Natural killer cell treated with Interleukin-12 subunit alpha and Interleukin-12 subunit beta and Interleukin-15 and Interleukin-18, amount 100 ng/mL, for 72 hours (primary cell): ENCODE data around the gene HPCAL1. TPM values are rescaled to one million over a fixed set of nuclear protein-coding genes. Genes with fewer than 3 reads are reported as not detected.
"Not testable (repeated sequence)": the region's sequence is repeated elsewhere in the genome, so short reads cannot be mapped to it uniquely, and the experiment has no call there.

Experiments used
- ATAC-seq, 2 donors: fragments of 150-1000 bp; cut with Tn5 transposase in 1 of 2; sonication (Bioruptor Pico), chemical (Tn5 transposase) in 1 of 2; 2 replicates each; pipeline ENCODE4 v1.10.0; 2021
- DNase-seq: peaks from one replicate; pipeline ENCODE4 v3.0.0; 2022; ENCODE audit warnings: low spot score
- H3K27ac Mint-ChIP-seq, 2 donors: 1 replicate in 1 of 2; 2 replicates in 1 of 2; pipeline ENCODE4 v1.8.0; 2022; ENCODE audit warnings: mixed read lengths in 2 of 2, mild to moderate bottlenecking in 1 of 2, moderate library complexity in 1 of 2
- H3K27me3 Mint-ChIP-seq, 2 donors: 1 replicate in 1 of 2; 2 replicates in 1 of 2; pipeline ENCODE4 v1.8.0; 2022; ENCODE audit warnings: mixed read lengths in 2 of 2
- H3K36me3 Mint-ChIP-seq: one replicate; pipeline ENCODE4 v1.8.0; 2022; ENCODE audit warnings: mixed read lengths
- H3K4me1 Mint-ChIP-seq, 2 donors: 1 replicate in 1 of 2; 2 replicates in 1 of 2; pipeline ENCODE4 v1.8.0; 2022; ENCODE audit warnings: low read depth in 2 of 2, mixed read lengths in 2 of 2, mild to moderate bottlenecking in 1 of 2
- H3K4me3 Mint-ChIP-seq: one replicate; pipeline ENCODE4 v1.8.0; 2022; ENCODE audit warnings: mixed read lengths
- H3K9me3 Mint-ChIP-seq: 2 replicates; pipeline ENCODE4 v1.8.0; 2022; ENCODE audit warnings: mixed read lengths
- total RNA-seq, 2 donors: library from RNA; stranded (reverse); gene quantifications; one replicate each; pipeline ENCODE4 v1.2.3, GENCODE V29; 2022

HPCAL1 gene
- total RNA-seq, 2 donors from 2014 or later = 13.8 to 19.0 TPM

DNA sequence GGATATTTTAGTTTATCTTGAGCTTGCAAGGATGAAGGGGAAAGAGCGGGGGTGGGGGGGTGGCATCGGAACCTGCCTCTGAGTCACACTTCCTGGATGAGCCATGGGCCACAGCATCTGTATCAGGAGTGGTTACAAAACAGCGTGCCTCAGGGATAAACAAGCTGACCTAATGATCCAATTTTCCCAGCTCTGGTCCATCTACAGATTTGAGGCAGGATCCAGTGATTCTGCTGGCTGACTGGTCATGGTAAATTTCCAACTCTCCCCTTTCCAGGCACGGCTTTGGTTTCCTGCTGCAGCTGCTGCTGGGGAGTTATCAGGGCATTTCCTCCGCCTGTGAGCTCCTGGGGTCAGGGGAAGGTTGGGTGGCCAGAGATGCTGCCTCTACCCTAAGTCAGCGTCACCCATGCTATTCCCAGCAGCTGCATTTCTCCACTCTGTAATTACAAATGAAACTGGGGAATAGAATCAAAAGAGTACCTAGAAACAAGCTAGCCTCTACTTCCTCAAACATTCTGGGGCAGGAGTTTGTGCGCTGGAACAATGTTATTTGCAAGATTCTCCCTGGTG, 4.7 kb upstream of the HPCAL1 start:
- H3K27me3 Mint-ChIP-seq = no peaks in the 10 kb centered on the region
- ATAC-seq (no peak), DNase-seq (no peak)
- H3K4me1 Mint-ChIP-seq = peaks cover 18 to 22% of the 10 kb centered on the region in 2 donors
- H3K9me3 Mint-ChIP-seq = no peaks in the 10 kb centered on the region
- H3K36me3 Mint-ChIP-seq = no peaks in the 10 kb centered on the region
- H3K4me3 Mint-ChIP-seq = peak overlapping the region; percentile 44
- peak overlapping the region; percentile 51 to 86 for H3K27ac Mint-ChIP-seq

DNA sequence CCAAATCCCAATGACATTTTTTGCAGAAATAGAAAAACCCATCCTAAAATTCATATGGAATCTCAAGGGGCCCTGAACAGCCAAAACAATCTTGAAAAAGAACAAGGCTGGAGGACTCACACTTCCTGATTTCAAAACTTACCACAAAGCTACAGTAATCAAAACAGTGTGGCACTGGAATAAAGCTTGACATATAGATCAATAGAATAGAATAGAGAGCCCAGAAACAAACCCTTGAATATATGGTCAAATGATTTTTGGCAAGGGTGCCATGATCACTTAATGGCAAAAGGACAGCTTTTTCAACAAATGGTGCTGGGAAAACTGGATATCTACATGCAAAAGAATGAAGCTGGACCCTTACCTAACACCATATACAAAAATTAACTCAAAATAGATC, 3.9 kb upstream of the HPCAL1 start:
- DNase-seq, H3K36me3 Mint-ChIP-seq, H3K27me3 Mint-ChIP-seq, H3K9me3 Mint-ChIP-seq, H3K4me3 Mint-ChIP-seq, ATAC-seq: not testable (repeated sequence)
- Mint-ChIP-seq H3K27ac (peak overlapping the region; percentile 51 to 86), H3K4me1 (peaks cover 22 to 26% of the 10 kb centered on the region in 2 donors)

DNA sequence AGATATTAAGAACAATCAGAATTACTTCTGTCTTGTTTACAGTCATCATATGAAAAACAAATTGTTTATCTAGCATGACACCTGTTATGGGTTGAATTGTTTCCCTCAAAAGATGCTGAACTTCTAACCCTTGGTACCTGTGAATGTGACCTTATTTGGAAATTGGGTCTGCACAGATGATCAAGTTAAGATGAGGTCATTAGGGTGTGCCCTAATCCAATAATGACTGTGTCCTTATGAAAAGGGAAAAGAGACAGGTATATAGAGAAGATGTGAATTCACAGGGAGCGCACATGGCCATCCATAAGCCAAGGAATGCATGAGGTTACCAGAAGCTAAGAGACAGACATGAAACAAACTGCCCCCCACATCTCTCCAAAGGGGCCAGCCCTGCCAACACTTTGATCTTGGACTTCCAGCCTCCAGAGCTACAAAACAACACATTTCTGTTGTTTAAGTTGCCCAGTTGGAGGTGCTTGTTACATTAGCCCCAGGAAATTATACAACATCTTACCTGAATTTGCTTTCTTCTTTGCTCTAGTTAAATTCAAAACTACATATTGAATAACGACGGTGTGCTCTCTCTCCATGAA, 2.3 kb upstream of the HPCAL1 start:
- DNase-seq = no peak
- ATAC-seq = no peak
- Mint-ChIP-seq H3K36me3 (no peaks in the 10 kb centered on the region), H3K9me3 (no peaks in the 10 kb centered on the region), H3K4me3 (peak overlapping the region; percentile 60), H3K4me1 (peaks cover 28 to 35% of the 10 kb centered on the region in 2 donors), H3K27ac (peak overlapping the region in 1 of 2 donors; percentile 58), H3K27me3 (no peaks in the 10 kb centered on the region)

DNA sequence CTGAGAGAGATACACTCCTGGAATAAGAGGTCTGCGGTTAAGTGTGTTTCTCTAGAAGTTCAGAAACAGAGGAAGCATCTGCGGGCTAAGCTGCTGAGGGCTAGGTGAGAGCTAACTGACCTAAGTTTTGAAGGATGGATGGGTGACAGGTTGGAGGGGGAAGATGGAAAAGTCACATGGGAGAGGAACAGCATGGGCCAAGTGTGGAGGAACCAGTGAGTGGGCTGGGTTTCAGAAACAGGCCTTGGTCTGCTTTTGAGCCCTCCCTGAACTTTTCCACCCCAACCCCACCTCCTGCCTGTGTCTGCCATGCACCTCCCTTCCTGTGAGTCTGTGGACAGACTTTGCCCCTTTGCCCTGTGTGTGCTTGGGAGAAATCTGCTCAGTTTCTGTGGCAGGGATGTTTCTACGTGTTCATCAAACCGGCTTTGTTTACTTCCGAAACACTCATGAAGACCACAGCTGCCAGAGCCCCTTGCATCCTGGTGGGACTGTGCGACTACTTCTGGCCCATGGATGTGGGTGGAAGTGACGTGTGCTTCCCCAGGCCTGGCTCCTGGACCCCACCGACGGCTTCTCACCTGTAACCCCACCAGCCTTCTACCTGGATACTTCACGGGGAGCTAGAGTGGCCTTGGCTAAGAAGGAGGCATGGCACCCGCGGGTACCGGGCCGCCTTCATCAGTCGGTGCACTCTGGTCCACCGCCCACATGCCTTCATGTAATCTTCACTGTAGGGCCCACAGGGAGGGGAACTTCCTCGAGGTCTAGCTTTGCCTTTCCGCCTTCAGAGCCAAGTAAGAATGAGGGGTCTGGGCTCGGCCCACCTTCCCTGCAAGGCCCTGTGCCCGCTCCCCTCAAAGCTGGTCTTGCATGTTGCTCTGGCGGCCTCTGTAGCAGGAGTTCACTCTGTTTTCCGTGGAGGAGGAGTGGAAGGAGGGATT, 1.4 kb upstream of the HPCAL1 start:
- Mint-ChIP-seq H3K4me1 (peaks cover 35 to 37% of the 10 kb centered on the region in 2 donors), H3K27ac (peak overlapping the region in 1 of 2 donors; percentile 58), H3K9me3 (no peaks in the 10 kb centered on the region), H3K27me3 (no peaks in the 10 kb centered on the region), H3K4me3 (peak overlapping the region; percentile 60), H3K36me3 (no peaks in the 10 kb centered on the region)
- no peak for DNase-seq
- ATAC-seq = no peak

DNA sequence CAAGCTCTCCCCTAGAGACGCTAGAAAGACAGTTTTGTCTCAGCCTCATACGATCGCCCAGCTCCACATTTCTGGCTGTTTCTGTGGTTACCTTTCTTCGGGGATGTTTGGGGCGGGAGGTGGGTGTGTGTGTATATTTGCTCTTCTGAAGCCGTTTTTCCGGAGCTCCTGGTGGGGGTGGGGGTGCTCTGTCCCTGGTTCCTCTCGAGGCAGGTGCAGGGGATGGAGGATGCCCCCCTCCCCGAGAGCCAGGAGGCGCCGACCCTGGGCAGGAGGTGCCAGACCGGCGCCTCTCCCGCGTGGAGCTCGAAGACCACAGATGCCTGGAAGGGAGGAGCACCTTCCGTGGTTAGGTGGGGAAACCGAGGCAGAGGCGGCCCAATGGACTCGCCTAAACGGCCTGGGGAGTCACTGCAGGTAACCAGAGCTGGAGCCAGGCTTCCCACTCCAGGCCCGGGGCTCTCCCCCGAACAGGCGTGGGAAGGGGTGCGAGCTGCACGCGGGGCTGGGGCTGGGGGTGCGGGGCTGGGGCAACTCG, 694 bp upstream of the HPCAL1 start:
- Mint-ChIP-seq H3K9me3 (no peaks in the 10 kb centered on the region), H3K4me3 (peak overlapping the region; percentile 58), H3K4me1 (peaks cover 37 to 39% of the 10 kb centered on the region in 2 donors), H3K27ac (no peak overlapping the region), H3K27me3 (no peaks in the 10 kb centered on the region), H3K36me3 (no peaks in the 10 kb centered on the region)
- ATAC-seq (no peak), DNase-seq (no peak)

DNA sequence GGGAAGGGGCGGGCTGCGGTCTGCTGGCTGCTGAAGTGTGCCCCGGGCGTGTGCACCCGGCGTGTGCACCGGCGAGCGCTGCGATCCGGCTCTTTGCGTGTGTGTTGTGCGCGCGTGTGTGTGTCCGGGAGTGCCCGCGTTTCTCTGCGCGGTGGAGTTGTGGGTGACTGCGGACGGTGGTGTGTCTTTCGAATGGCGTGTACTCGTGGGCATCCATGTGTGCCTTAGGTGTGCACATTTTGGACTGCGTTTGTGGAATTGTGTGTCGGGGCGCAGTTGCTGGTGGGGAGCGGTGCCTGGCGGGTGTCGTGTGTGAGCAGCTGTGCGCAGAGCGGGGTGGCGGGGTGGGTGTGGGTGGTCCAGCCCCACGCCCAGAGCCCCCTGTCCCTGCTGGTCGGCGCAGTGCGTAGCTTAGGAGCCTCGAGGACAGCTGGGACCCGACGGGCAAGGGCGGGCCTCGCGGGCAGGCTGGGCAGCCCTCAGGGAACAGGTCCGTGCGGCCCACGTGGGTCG, 533 bp downstream of the HPCAL1 start:
- DNase-seq = no peak
- no peak overlapping the region for H3K27ac Mint-ChIP-seq
- no peaks in the 10 kb centered on the region for H3K27me3 Mint-ChIP-seq
- H3K4me1 Mint-ChIP-seq = peaks cover 31 to 38% of the 10 kb centered on the region in 2 donors
- H3K4me3 Mint-ChIP-seq = peak overlapping the region; percentile 96
- ATAC-seq = peak; percentile 0 to 19
- no peaks in the 10 kb centered on the region for H3K36me3 Mint-ChIP-seq
- H3K9me3 Mint-ChIP-seq = no peaks in the 10 kb centered on the region

DNA sequence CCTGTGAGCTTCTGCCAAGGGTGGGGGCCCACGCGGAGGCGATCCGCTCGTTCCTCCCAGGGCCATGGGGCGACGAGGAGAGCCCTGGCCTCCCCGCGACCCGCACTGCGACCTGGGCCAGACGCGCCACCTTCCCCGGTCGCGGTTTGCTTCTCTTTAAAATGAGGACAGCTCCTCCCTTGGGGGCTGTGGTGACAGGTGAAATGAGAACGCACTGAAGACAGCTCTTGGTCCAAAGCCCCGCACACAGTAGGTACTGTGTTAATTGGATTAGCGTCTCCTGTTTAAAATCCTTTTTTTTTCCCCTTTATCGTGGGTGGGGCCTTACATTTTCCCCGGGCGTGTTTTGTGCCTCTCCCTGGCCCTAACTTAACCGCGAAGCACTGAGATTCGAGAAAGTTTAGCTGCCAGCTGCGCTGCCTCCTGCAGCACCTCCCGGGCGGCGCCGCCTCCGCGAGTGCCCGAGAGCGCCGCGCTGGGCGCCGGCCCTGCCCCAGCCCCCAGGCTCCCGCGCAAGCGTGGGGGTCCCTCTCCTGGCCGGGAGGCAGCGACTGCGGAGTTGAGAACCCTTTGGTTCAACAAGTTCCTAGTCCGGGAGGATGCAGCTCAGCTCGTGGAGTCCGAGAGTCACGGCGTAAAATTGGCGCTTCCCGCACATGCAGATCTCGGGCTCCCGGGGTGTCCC, 1.1 kb downstream of the HPCAL1 start:
- Mint-ChIP-seq H3K36me3 (no peaks in the 10 kb centered on the region), H3K9me3 (no peaks in the 10 kb centered on the region), H3K4me3 (peak overlapping the region; percentile 96), H3K4me1 (peaks cover 29 to 32% of the 10 kb centered on the region in 2 donors), H3K27ac (no peak overlapping the region), H3K27me3 (no peaks in the 10 kb centered on the region)
- no peak for DNase-seq
- no peak for ATAC-seq

DNA sequence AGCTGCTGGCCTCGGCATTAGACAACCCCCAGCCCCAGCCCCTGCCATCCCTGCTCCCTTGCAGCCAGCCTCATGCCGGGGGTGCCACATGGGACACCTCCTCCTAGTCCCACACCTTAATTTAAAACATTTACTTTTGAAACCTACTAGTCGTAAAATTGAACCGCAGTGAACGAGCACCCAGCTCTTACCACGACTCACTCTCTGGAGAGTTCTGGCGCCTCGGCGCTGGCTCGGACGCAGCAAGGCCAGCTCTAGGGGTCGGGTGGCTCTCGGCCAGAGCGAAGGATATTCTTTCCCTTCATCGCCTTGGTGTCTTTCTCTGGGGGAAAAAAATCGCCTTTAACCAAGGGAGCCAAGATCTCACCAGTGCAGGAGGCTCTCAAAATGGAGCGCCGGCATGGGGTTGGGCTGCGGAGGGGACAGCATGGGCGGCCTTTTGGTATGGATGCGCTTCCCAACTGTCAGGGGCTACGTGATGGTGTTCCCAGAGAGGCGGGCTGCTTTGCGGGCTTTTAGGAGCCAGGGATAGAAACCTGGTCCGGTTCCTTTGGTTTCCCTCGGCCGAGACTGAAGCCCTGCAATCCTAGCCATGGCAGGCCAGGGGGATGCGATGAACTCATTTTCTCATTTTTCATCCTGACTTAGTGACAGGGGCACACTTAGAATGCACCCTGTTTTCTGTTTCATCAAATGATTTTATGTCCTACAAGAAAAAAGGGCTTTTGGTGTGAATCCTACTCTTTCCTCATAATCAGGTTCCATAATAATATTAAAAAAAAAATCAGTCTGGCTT, 2.0 kb downstream of the HPCAL1 start:
- peak overlapping the region; percentile 82 for H3K4me3 Mint-ChIP-seq
- H3K27ac Mint-ChIP-seq = no peak overlapping the region
- H3K9me3 Mint-ChIP-seq = no peaks in the 10 kb centered on the region
- DNase-seq (no peak), ATAC-seq (no peak)
- H3K27me3 Mint-ChIP-seq = no peaks in the 10 kb centered on the region
- H3K36me3 Mint-ChIP-seq = no peaks in the 10 kb centered on the region
- H3K4me1 Mint-ChIP-seq = peaks cover 28 to 33% of the 10 kb centered on the region in 2 donors

DNA sequence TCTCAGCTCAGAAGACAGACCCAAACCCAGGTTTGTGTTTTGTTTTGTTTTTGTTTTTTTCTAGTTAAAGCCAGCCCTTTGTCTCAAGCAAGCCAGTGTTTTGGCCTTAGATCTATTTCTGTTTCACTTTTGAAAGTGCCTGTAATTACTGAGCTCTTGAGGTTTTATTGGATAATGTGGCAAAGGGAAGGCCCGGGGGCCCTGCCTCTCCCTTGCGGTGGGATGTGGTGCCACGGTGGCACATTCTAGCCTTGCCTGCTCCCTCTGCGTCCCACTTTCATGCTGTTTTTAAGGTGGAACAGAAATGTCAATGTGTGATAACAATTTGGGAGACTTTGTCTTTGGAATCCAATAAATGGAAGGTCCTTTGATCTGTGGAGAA, 2.5 kb downstream of the HPCAL1 start:
- Mint-ChIP-seq H3K4me1 (peaks cover 30 to 39% of the 10 kb centered on the region in 2 donors), H3K27me3 (no peaks in the 10 kb centered on the region), H3K4me3 (peak overlapping the region; percentile 82), H3K9me3 (no peaks in the 10 kb centered on the region), H3K36me3 (no peaks in the 10 kb centered on the region), H3K27ac (no peak overlapping the region)
- DNase-seq = no peak
- ATAC-seq = peak in 1 of 2 donors; percentile 12

DNA sequence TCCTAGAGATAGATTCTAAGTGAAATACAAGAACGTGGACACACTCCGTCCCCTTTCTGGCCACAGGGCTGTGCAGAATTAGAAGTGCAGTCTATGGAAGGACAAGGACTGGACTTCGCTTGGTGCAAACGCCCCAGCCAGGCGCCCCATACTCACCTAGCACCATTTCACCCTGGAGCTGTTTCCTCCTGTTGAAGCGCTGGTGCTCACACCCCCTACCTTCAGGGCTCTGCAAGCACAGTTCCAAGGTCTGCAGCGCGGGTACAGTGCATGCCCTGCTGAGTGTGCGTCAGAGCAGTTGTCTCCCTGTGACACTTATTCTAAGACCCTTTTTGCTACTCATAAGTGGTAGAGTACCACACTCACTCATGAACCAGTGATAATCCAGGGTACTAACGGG, 3.0 kb downstream of the HPCAL1 start:
- H3K9me3 Mint-ChIP-seq = no peaks in the 10 kb centered on the region
- H3K4me1 Mint-ChIP-seq = peaks cover 30 to 39% of the 10 kb centered on the region in 2 donors
- ATAC-seq (no peak), DNase-seq (no peak)
- no peaks in the 10 kb centered on the region for H3K27me3 Mint-ChIP-seq
- peak overlapping the region; percentile 82 for H3K4me3 Mint-ChIP-seq
- H3K27ac Mint-ChIP-seq = no peak overlapping the region
- no peaks in the 10 kb centered on the region for H3K36me3 Mint-ChIP-seq

DNA sequence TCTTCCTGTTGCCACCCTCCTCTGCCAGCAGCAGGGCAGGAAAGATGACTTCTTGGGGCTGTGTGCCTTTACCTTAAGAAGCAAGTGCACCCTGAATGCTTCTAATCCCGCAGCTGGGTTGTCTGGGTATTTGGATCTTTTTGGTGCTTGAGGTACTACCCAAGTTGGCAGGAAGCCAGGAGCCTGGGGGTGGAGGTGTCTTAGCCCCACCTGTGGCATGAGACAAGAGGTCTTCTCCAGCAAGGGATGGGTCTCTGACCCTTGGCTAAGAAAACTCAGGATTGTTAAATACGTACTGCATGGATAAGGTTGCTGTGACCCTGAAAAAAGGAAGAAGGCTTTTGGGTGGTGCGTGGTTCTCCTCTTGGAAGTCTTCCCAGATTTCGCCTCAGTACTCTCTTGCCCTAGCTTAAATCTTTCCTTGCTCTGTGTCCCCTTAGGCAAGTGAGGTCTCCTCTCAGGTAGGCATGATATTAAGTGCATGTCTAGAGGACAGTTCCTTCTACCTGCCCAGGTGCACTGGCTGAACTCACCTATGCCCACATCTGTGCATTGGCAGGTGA, 4.3 kb downstream of the HPCAL1 start:
- ATAC-seq (no peak), DNase-seq (no peak)
- Mint-ChIP-seq H3K9me3 (no peaks in the 10 kb centered on the region), H3K4me3 (no peak overlapping the region), H3K4me1 (peaks cover 27 to 35% of the 10 kb centered on the region in 2 donors), H3K27ac (no peak overlapping the region), H3K27me3 (no peaks in the 10 kb centered on the region), H3K36me3 (no peaks in the 10 kb centered on the region)

DNA sequence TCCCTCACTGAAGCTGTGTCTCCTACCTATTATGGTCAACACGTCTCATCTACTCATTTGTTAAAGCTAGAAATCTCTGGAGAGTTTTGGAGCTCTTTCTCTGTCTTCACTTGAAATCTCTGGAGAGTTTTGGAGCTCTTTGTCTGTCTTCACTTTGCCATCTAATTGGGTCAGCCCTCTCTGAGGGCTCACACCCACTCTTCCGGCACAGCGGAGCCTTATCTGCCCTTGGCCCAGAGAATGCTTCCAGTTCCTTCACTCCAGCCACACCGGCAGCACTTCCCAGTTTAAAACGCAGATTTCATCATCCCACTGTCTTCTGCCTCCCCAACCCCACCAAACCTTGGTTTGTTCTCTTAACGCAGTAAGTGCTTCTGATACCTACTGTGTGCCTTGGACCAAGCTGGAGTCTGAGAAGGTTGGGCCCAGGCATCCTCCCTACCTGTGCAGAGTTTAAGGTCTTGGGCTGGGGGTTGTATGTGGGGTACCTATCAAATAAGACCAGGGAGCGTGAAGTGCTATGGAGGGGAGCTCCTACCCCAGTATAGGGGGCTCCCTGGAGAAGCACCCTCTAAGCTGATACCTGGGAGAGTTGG, 5.0 kb downstream of the HPCAL1 start:
- no peak overlapping the region for H3K27ac Mint-ChIP-seq
- no peaks in the 10 kb centered on the region for H3K9me3 Mint-ChIP-seq
- H3K4me1 Mint-ChIP-seq = peaks cover 27 to 35% of the 10 kb centered on the region in 2 donors
- DNase-seq = no peak
- no peaks in the 10 kb centered on the region for H3K36me3 Mint-ChIP-seq
- no peak for ATAC-seq
- H3K27me3 Mint-ChIP-seq = no peaks in the 10 kb centered on the region
- no peak overlapping the region for H3K4me3 Mint-ChIP-seq
